Psoas muscle (tissue), 8 donors: ENCODE measurements around the gene UBE2QL1. TPM values are rescaled to one million over a fixed set of nuclear protein-coding genes. Genes with fewer than 3 reads are reported as not detected.

ENCODE experiments used
- ATAC-seq, 4 donors: fragments of 200-7000 bp; cut with Tn5 transposase; one replicate each; pipeline ENCODE4 v1.9.1; 2020; ENCODE audit warnings: moderate library complexity in 3 of 4, mild to moderate bottlenecking in 2 of 4
- DNase-seq, 2 donors: peaks; one replicate each; pipeline ENCODE4 v3.0.0-alpha.2; 2020
- H3K27ac ChIP-seq: fragments of 200-600 bp; one replicate; pipeline ENCODE4 v1.8.0; 2022
- H3K27me3 ChIP-seq, 3 donors: fragments of 200-600 bp in 1 of 3; one replicate each; pipeline versions ENCODE4 v1.6.1 to v1.8.0; 2013 to 2022; ENCODE audit warnings: low read length in 2 of 3, mild to moderate bottlenecking in 2 of 3, moderate library complexity in 1 of 3; ENCODE audit not compliant: insufficient read depth in 3 of 3
- H3K36me3 ChIP-seq, 2 donors: fragments of 200-600 bp in 1 of 2; one replicate each; pipeline versions ENCODE4 v1.6.1 to v1.8.0; 2013 to 2022; ENCODE audit warnings: low read depth in 1 of 2, mild to moderate bottlenecking in 1 of 2, moderate library complexity in 1 of 2; ENCODE audit not compliant: insufficient read depth in 1 of 2
- H3K4me1 ChIP-seq: fragments of 200-600 bp; one replicate; pipeline ENCODE4 v1.8.0; 2022
- H3K4me3 ChIP-seq: fragments of 200-600 bp; one replicate; pipeline ENCODE4 v1.8.0; 2022; ENCODE audit warnings: mild to moderate bottlenecking
- H3K9me3 ChIP-seq: fragments of 200-600 bp; one replicate; pipeline ENCODE4 v1.8.0; 2022
- CTCF ChIP-seq: fragments of 200-600 bp; IDR thresholded peaks from one replicate; pipeline ENCODE4 v1.8.0; 2022; ENCODE audit warnings: antibody characterized with exemption
- WGBS, 3 donors: extraction: QIAGEN DNeasy Blood & Tissue Kit; methylation state at CpG; one replicate each; pipeline versions ENCODE4 v1.1.6 to v1.1.7; 2013; 5-methylcytosine and 5-hydroxymethylcytosine counted together
- intact Hi-C, 2 donors: fragments of 100-400 bp; cut with DNase I; formaldehyde crosslinking; loops; one replicate each; pipeline versions ENCODE4 v1.11.0 to v1.14.2; 2022
- polyA plus RNA-seq, 3 donors: library from polyadenylated mRNA; stranded (reverse); fragments of 200-250 nt; gene quantifications; one replicate each; pipeline ENCODE4 v1.2.3, GENCODE V29; 2013
- total RNA-seq, 4 donors: library from RNA; stranded (reverse); fragmentation: NEBNext Ultra II Directional in 2 of 4; extraction: Animal tissue kit (Norgen Biotek cat#: 25700) in 2 of 4; gene quantifications; one replicate each; pipeline versions ENCODE4 v1.2.1 to v1.2.4, GENCODE V29; 2021 to 2023
- donor health status: healthy with polysubstance abuse.
- donor health status: DM: no; HTN: no; CAD: no; lungs with moderate emphysema.
- donor health status: Bipolar disorder and iron deficiency.
- donor health status: healthy.
- donor health status: DM: yes; HTN: yes; CAD: no.
- donor health status: DM: no; HTN: no; CAD: no.
- donor health status: DM: no; HTN: no; CAD: no.
- donor health status: DM: yes; HTN: yes; CAD: no.

UBE2QL1 gene
- total and polyA plus RNA-seq, 7 donors: 3.2 to 96.2 (median 20.9) TPM

- Histone ChIP-seq H3K4me3 (no peak overlapping the region), H3K27ac (no peak overlapping the region), H3K9me3 (no peaks in the 10 kb centered on the region), H3K36me3 (no peaks in the 10 kb centered on the region), H3K4me1 (no peaks in the 10 kb centered on the region), H3K27me3 (no peaks in the 10 kb centered on the region)
- intact Hi-C loops: no loop called here
- TF ChIP-seq CTCF: no peak
- DNase-seq: no peak
- WGBS, 3 donors: 75 to 79% (median 75%) methylated on average over 8 of the region's 8 CpGs
- no peak for ATAC-seq
Observed at GRCh38 chr5:6408627-6409446, 39.8 kb upstream of the UBE2QL1 start.

- TF ChIP-seq CTCF: no peak
- 80 to 85% (median 82%) methylated on average over 9 of the region's 9 CpGs for WGBS, 3 donors
- H3K36me3 ChIP-seq: no peaks in the 10 kb centered on the region
Observed at GRCh38 chr5:6410421-6410820, 38.2 kb upstream of the UBE2QL1 start.

GRCh38 chr5:6411141-6411540 is 37.5 kb upstream of the UBE2QL1 start:
- Histone ChIP-seq H3K27ac (no peak overlapping the region), H3K27me3 (no peaks in the 10 kb centered on the region), H3K4me3 (no peak overlapping the region), H3K4me1 (no peaks in the 10 kb centered on the region), H3K9me3 (no peaks in the 10 kb centered on the region), H3K36me3 (no peaks in the 10 kb centered on the region)
- no peak for TF ChIP-seq CTCF
- ATAC-seq (no peak), DNase-seq (no peak)
- intact Hi-C loops: no loop called here
- 79 to 82% (median 82%) methylated on average over 15 of the region's 15 CpGs for WGBS, 3 donors

More at GRCh38 chr5:6410421-6410820, 38.2 kb upstream of the UBE2QL1 start:
- ATAC-seq (no peak), DNase-seq (no peak)
- intact Hi-C loops: no loop called here
- Histone ChIP-seq H3K4me1 (no peaks in the 10 kb centered on the region), H3K4me3 (no peak overlapping the region), H3K9me3 (no peaks in the 10 kb centered on the region), H3K27ac (no peak overlapping the region), H3K27me3 (no peaks in the 10 kb centered on the region)

GRCh38 chr5:6412811-6413210 is 35.8 kb upstream of the UBE2QL1 start:
- Histone ChIP-seq H3K27ac (no peak overlapping the region), H3K27me3 (no peaks in the 10 kb centered on the region), H3K36me3 (no peaks in the 10 kb centered on the region), H3K4me1 (no peaks in the 10 kb centered on the region), H3K4me3 (no peak overlapping the region), H3K9me3 (no peaks in the 10 kb centered on the region)
- DNase-seq (no peak), ATAC-seq (no peak)
- intact Hi-C loops: no loop called here
- TF ChIP-seq CTCF: no peak
- WGBS, 3 donors: 48 to 60% (median 55%) methylated on average over 4 of the region's 4 CpGs

GRCh38 chr5:6417657-6418056 is 31.0 kb upstream of the UBE2QL1 start:
- no peaks in the 10 kb centered on the region for H3K9me3 ChIP-seq
- no peak overlapping the region for H3K27ac ChIP-seq
- H3K4me1 ChIP-seq: peaks cover 4% of the 10 kb centered on the region
- no peaks in the 10 kb centered on the region for H3K27me3 ChIP-seq
- TF ChIP-seq CTCF: no peak
- no peaks in the 10 kb centered on the region for H3K36me3 ChIP-seq
- DNase-seq (no peak), ATAC-seq (no peak)
- 92 to 98% (median 98%) methylated on average over 10 of the region's 10 CpGs for WGBS, 3 donors
- intact Hi-C loops: no loop called here
- no peak overlapping the region for H3K4me3 ChIP-seq
